B cell (primary cell): Measurements from ENCODE around the gene C17orf114.

Experiments
- ATAC-seq: fragments of 200-7000 bp; cut with Tn5 transposase; one replicate; pipeline ENCODE4 v1.10.0; 2021; ENCODE audit warnings: low read depth, mild to moderate bottlenecking, moderate number of reproducible peaks, moderate library complexity
- CTCF ChIA-PET: fragments of 350-600 bp; sonication (Branson Sonifier 250); formaldehyde crosslinking; loops from one replicate; lab custom pipeline; 2021; ENCODE audit warnings: antibody characterized with exemption, inconsistent platforms; lab: Charles Lee
- POLR2A ChIA-PET: fragments of 350-600 bp; sonication (Branson Sonifier 250); formaldehyde crosslinking; loops from one replicate; lab custom pipeline; 2021; ENCODE audit warnings: antibody characterized with exemption; lab: Charles Lee
- DNase-seq: peaks from one replicate; pipeline ENCODE4 v3.0.0; 2013
- H2AFZ ChIP-seq: 2 replicates; pipeline ENCODE4 v1.6.1; 2012; ENCODE audit warnings: mild to moderate bottlenecking, low read depth, low read length; ENCODE audit not compliant: insufficient read depth, poor library complexity, severe bottlenecking
- H3K27ac ChIP-seq, 2 donors: 1 replicate in 1 of 2; 2 replicates in 1 of 2; pipeline ENCODE4 v1.5.1; 2012 to 2013; ENCODE audit warnings: low read length in 2 of 2, mild to moderate bottlenecking in 2 of 2, moderate library complexity in 1 of 2
- H3K27me3 ChIP-seq, 4 experiments: fragments of 200-600 bp in 1 of 4; sonication (generic) in 1 of 4; replicated peaks in 1 of 4; 1 replicate in 2 of 4; 2 replicates in 2 of 4; pipeline versions ENCODE4 v1.6.1 to v1.7.0; 2013 to 2016; ENCODE audit warnings: low read length in 3 of 4, mild to moderate bottlenecking in 2 of 4, mixed read lengths in 1 of 4, moderate library complexity in 1 of 4; ENCODE audit not compliant: insufficient read depth in 4 of 4, control insufficient read depth in 3 of 4; ENCODE audit errors: control extremely low read depth in 1 of 4
- H3K36me3 ChIP-seq, 2 experiments: replicated peaks in 1 of 2; 1 replicate in 1 of 2; 2 replicates in 1 of 2; pipeline versions ENCODE4 v1.6.1 to v1.7.1; 2013; ENCODE audit warnings: low read length in 1 of 2; ENCODE audit not compliant: insufficient read depth in 2 of 2, control insufficient read depth in 1 of 2; ENCODE audit errors: control extremely low read depth in 1 of 2, extremely low read depth in 1 of 2
- H3K4me1 ChIP-seq, 2 donors: fragments of 200-600 bp in 1 of 2; sonication (generic) in 1 of 2; 1 replicate in 1 of 2; 2 replicates in 1 of 2; pipeline versions ENCODE4 v1.5.1 to v1.6.1; 2013 to 2017; ENCODE audit warnings: low read length in 2 of 2; ENCODE audit not compliant: control insufficient read depth in 2 of 2, insufficient read depth in 2 of 2
- H3K4me2 ChIP-seq: replicated peaks from 2 replicates; pipeline ENCODE3; 2012; ENCODE audit warnings: mild to moderate bottlenecking, low read depth, low read length; ENCODE audit not compliant: poor library complexity, severe bottlenecking
- H3K4me3 ChIP-seq, 5 experiments: fragments of 200-600 bp in 1 of 5; sonication (generic) in 1 of 5; 1 replicate in 3 of 5; 2 replicates in 2 of 5; pipeline versions ENCODE4 v1.5.1 to v1.7.0; 2011 to 2016; ENCODE audit warnings: low read length in 4 of 5, mild to moderate bottlenecking in 4 of 5, low read depth in 2 of 5, control low read depth in 1 of 5, moderate library complexity in 1 of 5; ENCODE audit not compliant: insufficient read depth in 1 of 5; ENCODE audit errors: control extremely low read depth in 1 of 5, extremely low read depth in 1 of 5
- H3K79me2 ChIP-seq: fragments of 200-600 bp; sonication (generic); one replicate; pipeline ENCODE4 v1.6.0; 2016; ENCODE audit warnings: low read length; ENCODE audit not compliant: control insufficient read depth, insufficient read depth
- H3K9ac ChIP-seq: fragments of 200-600 bp; sonication (generic); 2 replicates; pipeline ENCODE4 v1.6.1; 2017; ENCODE audit warnings: mild to moderate bottlenecking, low read length, moderate library complexity
- H3K9me3 ChIP-seq, 3 donors: one replicate each; pipeline versions ENCODE4 v1.6.1 to v1.7.1; 2013; ENCODE audit warnings: low read length in 2 of 3; ENCODE audit not compliant: control insufficient read depth in 2 of 3, insufficient read depth in 1 of 3; ENCODE audit errors: control extremely low read depth in 1 of 3
- H4K20me1 ChIP-seq: 2 replicates; pipeline ENCODE4 v1.6.0; 2012; ENCODE audit warnings: mild to moderate bottlenecking, low read length; ENCODE audit not compliant: insufficient read depth, control insufficient read depth, poor library complexity, severe bottlenecking
- H3K27ac Mint-ChIP-seq: one replicate; pipeline ENCODE4 v1.8.0; 2021; ENCODE audit warnings: mixed read lengths
- H3K27me3 Mint-ChIP-seq: one replicate; pipeline ENCODE4 v1.8.0; 2021; ENCODE audit warnings: mixed read lengths
- H3K4me1 Mint-ChIP-seq: one replicate; pipeline ENCODE4 v1.8.0; 2021; ENCODE audit warnings: mixed read lengths
- H3K4me3 Mint-ChIP-seq: one replicate; pipeline ENCODE4 v1.8.0; 2021; ENCODE audit warnings: mixed read lengths
- H3K9me3 Mint-ChIP-seq: one replicate; pipeline ENCODE4 v1.8.0; 2022; ENCODE audit warnings: mixed read lengths; ENCODE audit not compliant: insufficient read depth
- EZH2 ChIP-seq: IDR thresholded peaks from 2 replicates; pipeline ENCODE4 v1.6.1; 2012; ENCODE audit warnings: borderline replicate concordance, low read depth, mild to moderate bottlenecking, moderate library complexity, low read length; ENCODE audit not compliant: insufficient read depth, poor library complexity, severe bottlenecking
- WGBS: methylation state at CpG from one replicate; pipeline ENCODE4 v1.1.5; 2013; ENCODE audit warnings: missing lambda C conversion rate; ENCODE audit not compliant: insufficient coverage; 5-methylcytosine and 5-hydroxymethylcytosine counted together
- intact Hi-C: fragments of 100-400 bp; cut with micrococcal nuclease; formaldehyde crosslinking; loops from one replicate; pipeline ENCODE4 v1.10.0; 2022
- TF ChIP-seq, protein P1 (sequence below): fragments of 200-600 bp; IDR thresholded peaks from one replicate; pipeline ENCODE4 v1.8.0; 2022; ENCODE audit warnings: antibody characterized with exemption, mild to moderate bottlenecking

The C17orf114 gene

DNA sequence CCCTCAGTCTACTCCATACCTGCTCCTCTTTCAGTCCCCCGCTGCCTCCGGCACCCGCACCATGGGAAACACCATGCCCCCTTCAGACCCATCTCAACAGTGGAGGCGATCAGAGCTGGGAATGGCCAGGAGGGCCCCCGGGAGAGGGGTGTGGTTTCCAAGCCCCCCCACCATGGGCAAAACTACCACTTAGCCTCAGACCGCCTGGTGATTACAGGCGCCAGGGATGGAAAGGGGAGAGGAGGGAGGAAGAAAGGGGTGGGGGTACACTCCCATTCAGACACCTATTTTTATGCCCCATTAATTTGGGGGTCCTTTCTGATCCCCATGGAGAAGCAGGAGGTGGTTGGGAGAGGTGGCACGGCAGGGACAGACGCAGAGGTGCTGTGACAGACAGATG lies at the start of gene C17orf114:
Gene C17orf114, minus strand, starts transcription at position 101 of the 400 bp plus-strand sequence.
- Histone ChIP-seq H3K4me3 (no peak within 1 kb of the TSS), H3K9ac (no peak within 1 kb of the TSS), H3K4me2 (no peak within 1 kb of the TSS), H3K9me3 (no peaks in the 10 kb centered on the region), H3K27ac (no peak within 1 kb of the TSS), H3K36me3 (peaks cover 0 to 22% of the 10 kb centered on the region in 2 experiments), H2AFZ (no peak within 1 kb of the TSS), H3K4me1 (peaks cover 3 to 4% of the 10 kb centered on the region in 2 donors), H3K27me3 (no peaks in the 10 kb centered on the region), H3K79me2 (no peaks in the 10 kb centered on the region), H4K20me1 (no peaks in the 10 kb centered on the region)
- no peaks in the 10 kb centered on the region for H3K27me3 Mint-ChIP-seq
- POLR2A ChIA-PET = no interaction called here
- no peak within 1 kb of the TSS for H3K27ac Mint-ChIP-seq
- no peak within 1 kb of the TSS for H3K4me3 Mint-ChIP-seq
- no peaks in the 10 kb centered on the region for H3K9me3 Mint-ChIP-seq
- peaks cover 6% of the 10 kb centered on the region for H3K4me1 Mint-ChIP-seq
- DNase-seq = no peak
- ATAC-seq = no peak
- intact Hi-C loops = no loop called here
- no peak for TF ChIP-seq EZH2
- TF ChIP-seq, protein P1, sequence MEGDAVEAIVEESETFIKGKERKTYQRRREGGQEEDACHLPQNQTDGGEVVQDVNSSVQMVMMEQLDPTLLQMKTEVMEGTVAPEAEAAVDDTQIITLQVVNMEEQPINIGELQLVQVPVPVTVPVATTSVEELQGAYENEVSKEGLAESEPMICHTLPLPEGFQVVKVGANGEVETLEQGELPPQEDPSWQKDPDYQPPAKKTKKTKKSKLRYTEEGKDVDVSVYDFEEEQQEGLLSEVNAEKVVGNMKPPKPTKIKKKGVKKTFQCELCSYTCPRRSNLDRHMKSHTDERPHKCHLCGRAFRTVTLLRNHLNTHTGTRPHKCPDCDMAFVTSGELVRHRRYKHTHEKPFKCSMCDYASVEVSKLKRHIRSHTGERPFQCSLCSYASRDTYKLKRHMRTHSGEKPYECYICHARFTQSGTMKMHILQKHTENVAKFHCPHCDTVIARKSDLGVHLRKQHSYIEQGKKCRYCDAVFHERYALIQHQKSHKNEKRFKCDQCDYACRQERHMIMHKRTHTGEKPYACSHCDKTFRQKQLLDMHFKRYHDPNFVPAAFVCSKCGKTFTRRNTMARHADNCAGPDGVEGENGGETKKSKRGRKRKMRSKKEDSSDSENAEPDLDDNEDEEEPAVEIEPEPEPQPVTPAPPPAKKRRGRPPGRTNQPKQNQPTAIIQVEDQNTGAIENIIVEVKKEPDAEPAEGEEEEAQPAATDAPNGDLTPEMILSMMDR = no peak
- no CpG with 5 or more reads among the region's 9 CpGs for WGBS
- CTCF ChIA-PET = interaction anchor here (0.8 to 1.2 kb wide), 2 partner anchors 13 to 14 kb away, joined by 3 to 4 read pairs; no protein-coding TSS in a partner anchor

DNA sequence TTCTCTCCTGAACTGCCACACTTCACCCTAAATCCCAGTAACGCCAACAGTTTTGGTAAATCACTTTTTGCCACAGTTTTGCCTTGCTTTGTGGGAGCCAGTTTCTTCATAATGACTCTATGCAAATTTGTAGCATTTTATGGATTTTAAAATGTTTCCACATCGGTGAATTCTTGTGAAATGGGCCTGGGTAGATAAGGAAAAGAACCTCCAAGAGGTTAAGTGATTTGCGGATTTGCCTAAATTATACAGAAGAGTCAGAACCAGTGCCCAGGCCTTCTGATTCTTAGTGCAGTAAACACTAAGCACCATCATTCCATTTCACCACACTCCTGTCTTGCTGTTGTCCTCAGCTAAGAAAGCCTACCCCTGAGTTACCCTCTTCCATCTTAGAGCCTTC lies 49.0 kb upstream of the C17orf114 start:
- H3K9me3 ChIP-seq = no peaks in the 10 kb centered on the region
- ATAC-seq = no peak
- ChIA-PET CTCF (interaction anchor here (1.3 kb wide), 1 partner anchor 9 kb away, joined by 4 read pairs; no protein-coding TSS in a partner anchor), POLR2A (no interaction called here)
- no peaks in the 10 kb centered on the region for H3K27me3 Mint-ChIP-seq
- intact Hi-C loops = no loop called here
- no peak overlapping the region for H3K27ac ChIP-seq
- TF ChIP-seq EZH2 = no peak
- TF ChIP-seq, protein P1 = no peak
- no peak overlapping the region for H3K9ac ChIP-seq
- peaks cover 74% of the 10 kb centered on the region for H3K79me2 ChIP-seq
- no peak overlapping the region for H3K4me3 Mint-ChIP-seq
- H3K9me3 Mint-ChIP-seq = no peaks in the 10 kb centered on the region
- peaks cover 22% of the 10 kb centered on the region for H3K4me1 Mint-ChIP-seq
- H4K20me1 ChIP-seq = peaks cover 78% of the 10 kb centered on the region
- peak overlapping the region; percentile 53 for H3K27ac Mint-ChIP-seq
- no peak overlapping the region for H2AFZ ChIP-seq
- H3K36me3 ChIP-seq = peaks cover 0 to 3% of the 10 kb centered on the region in 2 experiments
- no peak overlapping the region for H3K4me3 ChIP-seq
- no peak overlapping the region for H3K4me2 ChIP-seq
- H3K27me3 ChIP-seq = no peaks in the 10 kb centered on the region
- no peak for DNase-seq
- H3K4me1 ChIP-seq = no peaks in the 10 kb centered on the region
- WGBS = 80% methylated on average over 1 of the region's 3 CpGs
